IMR-90 (cell line): ENCODE data around the gene NPEPPS.

Experiments
- BHLHE40 ChIP-seq: fragments of 150-350 bp; IDR thresholded peaks from 2 replicates; pipeline ENCODE4 v1.6.1; 2016; ENCODE audit warnings: mild to moderate bottlenecking, low read depth, low read length
- CEBPB ChIP-seq: IDR thresholded peaks from 2 replicates; pipeline ENCODE4 v1.6.1; 2012; ENCODE audit warnings: low read depth, low read length, improper control_type of control experiment
- CHD1 ChIP-seq: IDR thresholded peaks from 2 replicates; pipeline ENCODE4 v1.6.1; 2012; ENCODE audit warnings: low read depth, low read length, improper control_type of control experiment
- CTCF ChIP-seq: conservative IDR thresholded peaks from 2 replicates; pipeline ENCODE4 v1.5.1; 2012; ENCODE audit warnings: mild to moderate bottlenecking, low read depth, low read length, improper control_type of control experiment
- ELK1 ChIP-seq: fragments of 150-350 bp; IDR thresholded peaks from 2 replicates; pipeline ENCODE4 v1.6.1; 2016; ENCODE audit warnings: low read depth, mild to moderate bottlenecking, low read length, moderate library complexity, borderline replicate concordance
- MAFK ChIP-seq: IDR thresholded peaks from 2 replicates; pipeline ENCODE4 v1.6.1; 2012; ENCODE audit warnings: low read depth, low read length, improper control_type of control experiment
- NFE2L2 ChIP-seq: fragments of 150-350 bp; IDR thresholded peaks from 2 replicates; pipeline ENCODE4 v1.6.1; 2016; ENCODE audit warnings: low read depth, mild to moderate bottlenecking, low read length
- POLR2A ChIP-seq: IDR thresholded peaks from 2 replicates; pipeline ENCODE4 v1.6.1; 2012; ENCODE audit warnings: mild to moderate bottlenecking, low read depth, low read length
- RAD21 ChIP-seq: IDR thresholded peaks from 2 replicates; pipeline ENCODE4 v1.6.1; 2012; ENCODE audit warnings: low read length, improper control_type of control experiment
- RCOR1 ChIP-seq: IDR thresholded peaks from 2 replicates; pipeline ENCODE4 v1.6.1; 2012; ENCODE audit warnings: mild to moderate bottlenecking, low read length, improper control_type of control experiment; ENCODE audit not compliant: insufficient replicate concordance
- RFX5 ChIP-seq: IDR thresholded peaks from 2 replicates; pipeline ENCODE4 v1.8.0; 2012; ENCODE audit warnings: low read depth, mild to moderate bottlenecking, low read length, moderate library complexity
- SMC3 ChIP-seq: fragments of 150-350 bp; IDR thresholded peaks from 2 replicates; pipeline ENCODE4 v1.6.1; 2016; ENCODE audit warnings: low read depth, mild to moderate bottlenecking, antibody characterized with exemption, low read length, moderate library complexity
- USF2 ChIP-seq: fragments of 150-350 bp; IDR thresholded peaks from 2 replicates; pipeline ENCODE4 v1.6.1; 2017; ENCODE audit warnings: mild to moderate bottlenecking, antibody characterized with exemption, low read length, low read depth

- no peak for TF ChIP-seq CTCF
- no peak for TF ChIP-seq POLR2A
- TF ChIP-seq CEBPB: no peak
- TF ChIP-seq USF2: no peak
- no peak for TF ChIP-seq RFX5
- no peak for TF ChIP-seq RAD21
- TF ChIP-seq ELK1: no peak
- TF ChIP-seq NFE2L2: no peak
- TF ChIP-seq BHLHE40: no peak
- no peak for TF ChIP-seq SMC3
- TF ChIP-seq RCOR1: no peak
- TF ChIP-seq MAFK: no peak
- no peak for TF ChIP-seq CHD1
These were observed 99.7 kb downstream of the NPEPPS start for GRCh38 chr17:47630614-47631013.
